ENCODE results near the gene ZBTB47. TPM values are rescaled to one million over a fixed set of nuclear protein-coding genes. Genes with fewer than 3 reads are reported as not detected.

Gene ZBTB47
- total and polyA plus RNA-seq, 2 donors (not counting 3 experiments of a cell fraction or from before 2014, with no cell fraction given), result 10.6 to 14.5 TPM

DNA sequence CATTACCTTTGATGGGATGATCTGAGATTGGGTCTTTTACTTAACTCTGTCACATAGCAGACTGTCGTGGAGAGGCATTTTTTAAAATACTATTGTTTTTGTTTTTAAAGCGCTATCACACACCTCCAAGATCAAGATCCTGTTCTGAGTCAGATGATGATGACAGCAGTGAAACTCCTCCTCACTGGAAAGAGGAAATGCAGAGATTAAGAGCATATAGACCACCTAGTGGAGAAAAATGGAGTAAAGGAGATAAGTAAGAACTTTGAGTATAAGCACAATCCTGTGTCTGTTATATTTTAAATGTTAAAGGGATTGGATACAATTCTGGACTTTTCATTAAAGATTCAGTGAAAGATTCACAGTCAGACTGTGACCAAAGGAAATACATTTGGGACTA, 18.4 kb upstream of the ZBTB47 start:
- dilution Hi-C loops (cut with MboI; ENCODE audit: extremely low pct_ligation_motif_present, low sequenced_read_pairs), result no loop called here
- Histone ChIP-seq H3K9me3 (replicated peaks; ENCODE audit: control insufficient read depth, insufficient read depth, low read length) (no peaks in the 10 kb centered on the region), H3K27ac (ENCODE audit: insufficient read depth, low read depth, low read length) (no peak overlapping the region), H3K4me2 (ENCODE audit: insufficient read depth, low read length) (no peak overlapping the region), H3K9ac (replicated peaks; ENCODE audit: extremely low read depth, insufficient read depth, low read length) (no peak overlapping the region), H3K4me3 (replicated peaks in 1 of 3; ENCODE audit: insufficient read depth in 1 of 3, low read depth in 1 of 3, low read length in 3 of 3) (no peak overlapping the region), H3K36me3 (ENCODE audit: control insufficient read depth in 2 of 2, extremely low read depth in 1 of 2, insufficient read depth in 2 of 2, low read length in 2 of 2) (peaks cover 38 to 63% of the 10 kb centered on the region in 2 experiments), H3K27me3 (ENCODE audit: control insufficient read depth in 2 of 2, insufficient read depth in 2 of 2, low read length in 2 of 2) (no peaks in the 10 kb centered on the region), H4K20me1 (replicated peaks; ENCODE audit: control insufficient read depth, extremely low read depth, insufficient read depth, low read length) (no peaks in the 10 kb centered on the region), H3K79me2 (ENCODE audit: control insufficient read depth, insufficient read depth, low read length) (peaks cover 10% of the 10 kb centered on the region), H3K4me1 (ENCODE audit: control insufficient read depth, extremely low read depth, insufficient read depth, low read length) (no peaks in the 10 kb centered on the region), H3K9me1 (replicated peaks; ENCODE audit: control insufficient read depth, extremely low read depth, insufficient read depth, low read length) (no peaks in the 10 kb centered on the region), H2AFZ (ENCODE audit: low read depth, low read length) (no peak overlapping the region)
- intact Hi-C loops (cut with micrococcal nuclease), result loop anchor here (1.0 kb wide), 1 partner anchor 63 kb away; no protein-coding TSS in a partner anchor
- TF ChIP-seq, protein P1, sequence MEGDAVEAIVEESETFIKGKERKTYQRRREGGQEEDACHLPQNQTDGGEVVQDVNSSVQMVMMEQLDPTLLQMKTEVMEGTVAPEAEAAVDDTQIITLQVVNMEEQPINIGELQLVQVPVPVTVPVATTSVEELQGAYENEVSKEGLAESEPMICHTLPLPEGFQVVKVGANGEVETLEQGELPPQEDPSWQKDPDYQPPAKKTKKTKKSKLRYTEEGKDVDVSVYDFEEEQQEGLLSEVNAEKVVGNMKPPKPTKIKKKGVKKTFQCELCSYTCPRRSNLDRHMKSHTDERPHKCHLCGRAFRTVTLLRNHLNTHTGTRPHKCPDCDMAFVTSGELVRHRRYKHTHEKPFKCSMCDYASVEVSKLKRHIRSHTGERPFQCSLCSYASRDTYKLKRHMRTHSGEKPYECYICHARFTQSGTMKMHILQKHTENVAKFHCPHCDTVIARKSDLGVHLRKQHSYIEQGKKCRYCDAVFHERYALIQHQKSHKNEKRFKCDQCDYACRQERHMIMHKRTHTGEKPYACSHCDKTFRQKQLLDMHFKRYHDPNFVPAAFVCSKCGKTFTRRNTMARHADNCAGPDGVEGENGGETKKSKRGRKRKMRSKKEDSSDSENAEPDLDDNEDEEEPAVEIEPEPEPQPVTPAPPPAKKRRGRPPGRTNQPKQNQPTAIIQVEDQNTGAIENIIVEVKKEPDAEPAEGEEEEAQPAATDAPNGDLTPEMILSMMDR (IDR thresholded peaks at IDR 0.05; ENCODE audit: extremely low read depth in 1 of 2, insufficient read depth in 1 of 2, low read depth in 1 of 2, low read length in 2 of 2), result peak in 1 of 2 donors; percentile 4
- TF ChIP-seq, protein P2, sequence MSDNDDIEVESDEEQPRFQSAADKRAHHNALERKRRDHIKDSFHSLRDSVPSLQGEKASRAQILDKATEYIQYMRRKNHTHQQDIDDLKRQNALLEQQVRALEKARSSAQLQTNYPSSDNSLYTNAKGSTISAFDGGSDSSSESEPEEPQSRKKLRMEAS (IDR thresholded peaks at IDR 0.05; ENCODE audit: insufficient read depth, insufficient read length), result no peak
- POLR2A ChIA-PET, result interaction anchor here (0.7 kb wide), 1 partner anchor 1805 kb away, joined by 4 read pairs; no protein-coding TSS in a partner anchor
- FAIRE-seq, result peak; percentile 4
- BruUV-seq (replicated peaks), result no TSS peak
- peak; percentile 33 for DNase-seq (ENCODE audit: low read depth, low spot score)
- CTCF ChIA-PET, result no interaction called here

DNA sequence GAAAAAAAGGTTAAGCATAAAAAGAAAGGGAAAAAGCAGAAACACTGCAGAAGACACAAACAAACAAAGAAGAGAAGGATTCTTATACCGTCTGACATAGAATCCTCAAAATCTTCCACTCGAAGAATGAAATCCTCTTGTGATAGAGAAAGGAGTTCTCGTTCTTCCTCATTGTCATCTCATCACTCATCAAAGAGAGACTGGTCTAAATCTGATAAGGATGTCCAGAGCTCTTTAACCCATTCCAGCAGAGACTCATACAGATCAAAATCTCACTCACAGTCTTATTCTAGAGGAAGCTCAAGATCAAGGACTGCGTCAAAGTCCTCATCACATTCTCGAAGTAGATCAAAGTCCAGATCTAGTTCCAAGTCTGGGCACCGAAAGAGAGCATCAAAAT, 16.5 kb upstream of the ZBTB47 start:
- Histone ChIP-seq H3K79me2 (ENCODE audit: control insufficient read depth, insufficient read depth, low read length) (peaks cover 19% of the 10 kb centered on the region), H3K36me3 (ENCODE audit: control insufficient read depth in 2 of 2, extremely low read depth in 1 of 2, insufficient read depth in 2 of 2, low read length in 2 of 2) (peaks cover 33 to 57% of the 10 kb centered on the region in 2 experiments), H3K9ac (replicated peaks; ENCODE audit: extremely low read depth, insufficient read depth, low read length) (no peak overlapping the region), H3K4me1 (ENCODE audit: control insufficient read depth, extremely low read depth, insufficient read depth, low read length) (no peaks in the 10 kb centered on the region), H3K27me3 (ENCODE audit: control insufficient read depth in 2 of 2, insufficient read depth in 2 of 2, low read length in 2 of 2) (no peaks in the 10 kb centered on the region), H4K20me1 (replicated peaks; ENCODE audit: control insufficient read depth, extremely low read depth, insufficient read depth, low read length) (no peaks in the 10 kb centered on the region), H3K4me3 (replicated peaks in 1 of 3; ENCODE audit: insufficient read depth in 1 of 3, low read depth in 1 of 3, low read length in 3 of 3) (no peak overlapping the region), H3K27ac (ENCODE audit: insufficient read depth, low read depth, low read length) (no peak overlapping the region), H3K9me3 (replicated peaks; ENCODE audit: control insufficient read depth, insufficient read depth, low read length) (no peaks in the 10 kb centered on the region), H3K9me1 (replicated peaks; ENCODE audit: control insufficient read depth, extremely low read depth, insufficient read depth, low read length) (no peaks in the 10 kb centered on the region), H2AFZ (ENCODE audit: low read depth, low read length) (no peak overlapping the region), H3K4me2 (ENCODE audit: insufficient read depth, low read length) (no peak overlapping the region)
- intact Hi-C loops (cut with micrococcal nuclease), result no loop called here
- DNase-seq (ENCODE audit: low read depth, low spot score) (no peak), FAIRE-seq (no peak)
- no peak for TF ChIP-seq MYC (IDR thresholded peaks at IDR 0.05; ENCODE audit: low read depth, low read length)
- no peak for TF ChIP-seq POLR2A (IDR thresholded peaks at IDR 0.05; ENCODE audit: low read depth, low read length)
- TF ChIP-seq FOS (IDR thresholded peaks at IDR 0.05; ENCODE audit: borderline replicate concordance, insufficient read depth, low read length), result no peak
- TF ChIP-seq EZH2 (IDR thresholded peaks at IDR 0.05; ENCODE audit: borderline replicate concordance, low read depth, low read length, severe bottlenecking), result no peak
- TF ChIP-seq JUN (IDR thresholded peaks at IDR 0.05; ENCODE audit: borderline replicate concordance, insufficient read depth, insufficient read length, low read depth), result no peak
- TF ChIP-seq, protein P1 (IDR thresholded peaks at IDR 0.05; ENCODE audit: extremely low read depth in 1 of 2, insufficient read depth in 1 of 2, low read depth in 1 of 2, low read length in 2 of 2), result no peak
- no peak for TF ChIP-seq POLR2AphosphoS5 (IDR thresholded peaks at IDR 0.05; ENCODE audit: insufficient read depth, low read depth, low read length)
- TF ChIP-seq GATA2 (IDR thresholded peaks at IDR 0.05; ENCODE audit: insufficient read depth, insufficient read length, low read depth, low read length), result no peak
- TF ChIP-seq, protein P2 (IDR thresholded peaks at IDR 0.05; ENCODE audit: insufficient read depth, insufficient read length), result no peak
- ChIA-PET POLR2A (interaction anchor here (1.1 kb wide), 1 partner anchor 23 kb away, joined by 3 read pairs; no protein-coding TSS in a partner anchor), CTCF (interaction anchor here (1.5 to 1.8 kb wide), 4 partner anchors 15 to 26 kb away, joined by 3 to 5 read pairs (median 4); no protein-coding TSS in a partner anchor)
- dilution Hi-C loops (cut with MboI; ENCODE audit: extremely low pct_ligation_motif_present, low sequenced_read_pairs), result no loop called here
- no TSS peak for BruUV-seq (replicated peaks)
